Esophagus squamous epithelium (tissue), 4 donors: ENCODE results near the gene PLCXD3.

Experiments used
- CTCF ChIP-seq, 6 experiments: fragments of 450-650 bp in 4 of 6; fragments of 200-600 bp in 2 of 6; sonication (generic) in 2 of 6; IDR thresholded peaks; one replicate each; pipeline ENCODE4 v1.5.1; 2016 to 2019; ENCODE audit warnings: antibody characterized with exemption in 6 of 6, mild to moderate bottlenecking in 4 of 6, moderate library complexity in 4 of 6
- POLR2A ChIP-seq, 4 donors: fragments of 450-650 bp; IDR thresholded peaks; one replicate each; pipeline ENCODE4 v1.6.1; 2017; ENCODE audit warnings: antibody characterized with exemption in 4 of 4, mild to moderate bottlenecking in 4 of 4, moderate library complexity in 3 of 4

GRCh38 chr5:41368158-41368557 lies 142.2 kb downstream of the PLCXD3 start:
- TF ChIP-seq POLR2A (IDR thresholded peaks at IDR 0.05), result no peak
- no peak for TF ChIP-seq CTCF (IDR thresholded peaks at IDR 0.05)
